H1 (cell line): ENCODE data around the gene TRPV2. TPM values are rescaled to one million over a fixed set of nuclear protein-coding genes. Genes with fewer than 3 reads are reported as not detected.

Experiments used
- KDM1A ChIP-seq: fragments of 200-600, 300-600 bp; sonication (generic); IDR thresholded peaks from 2 replicates; pipeline ENCODE4 v1.7.1; 2016; ENCODE audit warnings: mild to moderate bottlenecking, low read length, borderline replicate concordance
- KDM4A ChIP-seq: IDR thresholded peaks from one replicate; pipeline ENCODE4 v1.7.1; 2012; ENCODE audit warnings: low read depth, mild to moderate bottlenecking, moderate library complexity, low read length, inconsistent platforms; ENCODE audit not compliant: severe bottlenecking
- NANOG ChIP-seq: IDR thresholded peaks from 2 replicates; pipeline ENCODE4 v1.6.1; 2011; ENCODE audit warnings: low read length, low read depth, mild to moderate bottlenecking, inconsistent platforms; ENCODE audit not compliant: insufficient read depth, poor library complexity, severe bottlenecking
- SAP30 ChIP-seq: fragments of 300-600 bp; sonication (generic); IDR thresholded peaks from 2 replicates; pipeline ENCODE4 v1.7.1; 2012; ENCODE audit warnings: low read length, moderate library complexity, mild to moderate bottlenecking, inconsistent platforms; ENCODE audit not compliant: insufficient read depth, insufficient replicate concordance
- polyA plus RNA-seq, 7 experiments: library from polyadenylated mRNA; depleted of rRNA in 3 of 7; stranded (reverse) in 5 of 7; unstranded in 2 of 7; fragments of >200 nt in 5 of 7; fragments of 200-250 nt in 2 of 7; gene quantifications; 1 replicate in 5 of 7; 2 replicates in 1 of 7; 4 replicates in 1 of 7; pipeline versions ENCODE4 v1.2.1 to v1.2.3, GENCODE V29; 2011 to 2013; ENCODE audit warnings: missing spikeins in 2 of 7, mixed read lengths in 2 of 7
- total RNA-seq: library from RNA; stranded (reverse); fragmentation: NEBNext Ultra II Directional; extraction: Animal tissue kit (Norgen Biotek cat#: 25700); gene quantifications from 2 replicates; pipeline ENCODE4 v1.2.1, GENCODE V29; 2021

TRPV2 gene
- total and polyA plus RNA-seq, 2 of the 8 experiments (the other 6 are each of a cell fraction or from before 2014, with no cell fraction given) = 1.7 to 2.1 TPM

- TF ChIP-seq KDM1A (no peak), SAP30 (no peak), NANOG (no peak), KDM4A (no peak)
These were observed 33.8 kb downstream of the TRPV2 start (continued) for GRCh38 chr17:16449121-16449570.
